ENCODE results near the gene TMCO1.
"Not testable (repeated sequence)": the region's sequence is repeated elsewhere in the genome, so short reads cannot be mapped to it uniquely, and the experiment has no call there.

Gene TMCO1

GRCh38 chr1:165748550-165748949 is 20.1 kb downstream of the TMCO1 start:
- no peaks in the 10 kb centered on the region for H3K27me3 ChIP-seq (ENCODE audit: control insufficient read depth in 1 of 2, insufficient read depth in 1 of 2, low read length in 2 of 2)
- H3K27ac ChIP-seq (ENCODE audit: low read length, poor library complexity, severe bottlenecking): no peak overlapping the region
- H3K4me3 ChIP-seq (ENCODE audit: insufficient read depth in 1 of 2, low read depth in 1 of 2, low read length in 2 of 2): no peak overlapping the region
- H3K18ac ChIP-seq (ENCODE audit: low read depth in 1 of 2, low read length in 2 of 2): no peak overlapping the region
- H2AFZ ChIP-seq (ENCODE audit: low read depth, low read length): no peak overlapping the region
- no peak overlapping the region for H4K91ac ChIP-seq (ENCODE audit: low read length)
- no peak overlapping the region for H3K9ac ChIP-seq (ENCODE audit: low read length)
- H3K23ac ChIP-seq (ENCODE audit: low read length in 2 of 2): no peak overlapping the region
- no peak overlapping the region for H2BK5ac ChIP-seq (ENCODE audit: low read depth, low read length, poor library complexity, severe bottlenecking)
- no peak overlapping the region for H3K4ac ChIP-seq (ENCODE audit: low read depth in 1 of 2, low read length in 2 of 2)
- H4K8ac ChIP-seq (ENCODE audit: low read length): no peak overlapping the region
- H3K4me2 ChIP-seq (ENCODE audit: low read length, poor library complexity, severe bottlenecking): no peak overlapping the region
- H3K9me3 ChIP-seq (ENCODE audit: control insufficient read depth, low read length): no peaks in the 10 kb centered on the region
- H3K79me1 ChIP-seq (replicated peaks; ENCODE audit: low read length, poor library complexity, severe bottlenecking): peaks cover 7% of the 10 kb centered on the region
- WGBS: 93% methylated on average over 1 of the region's 1 CpG
- no peak for DNase-seq
- no peak overlapping the region for H2BK120ac ChIP-seq (ENCODE audit: low read depth, low read length)
- no peak overlapping the region for H2BK12ac ChIP-seq (ENCODE audit: low read length in 2 of 2)
- no peak overlapping the region for H2AK5ac ChIP-seq (ENCODE audit: low read length, severe bottlenecking)
- H2BK15ac ChIP-seq (ENCODE audit: low read depth, poor library complexity, severe bottlenecking): no peak overlapping the region
- peaks cover 3% of the 10 kb centered on the region for H3K4me1 ChIP-seq (ENCODE audit: control insufficient read depth, insufficient read depth, low read depth, low read length)
- no peak overlapping the region for H3K14ac ChIP-seq (ENCODE audit: low read length in 2 of 2)
- peaks cover 18 to 51% of the 10 kb centered on the region in 2 experiments for H3K36me3 ChIP-seq (ENCODE audit: control insufficient read depth in 1 of 2, insufficient read depth in 2 of 2, low read depth in 1 of 2, low read length in 2 of 2)

- Histone ChIP-seq H3K23ac (ENCODE audit: low read length in 2 of 2) (no peak overlapping the region), H2BK120ac (ENCODE audit: low read depth, low read length) (no peak overlapping the region), H3K4me3 (ENCODE audit: insufficient read depth in 1 of 2, low read depth in 1 of 2, low read length in 2 of 2) (no peak overlapping the region), H2BK5ac (ENCODE audit: low read depth, low read length, poor library complexity, severe bottlenecking) (no peak overlapping the region), H3K36me3 (ENCODE audit: control insufficient read depth in 1 of 2, insufficient read depth in 2 of 2, low read depth in 1 of 2, low read length in 2 of 2) (peaks cover 12 to 51% of the 10 kb centered on the region in 2 experiments), H3K9me3 (ENCODE audit: control insufficient read depth, low read length) (no peaks in the 10 kb centered on the region), H2AK5ac (ENCODE audit: low read length, severe bottlenecking) (no peak overlapping the region), H3K4ac (ENCODE audit: low read depth in 1 of 2, low read length in 2 of 2) (no peak overlapping the region), H3K79me1 (replicated peaks; ENCODE audit: low read length, poor library complexity, severe bottlenecking) (peaks cover 7% of the 10 kb centered on the region), H4K91ac (ENCODE audit: low read length) (no peak overlapping the region), H3K14ac (ENCODE audit: low read length in 2 of 2) (no peak overlapping the region), H3K27ac (ENCODE audit: low read length, poor library complexity, severe bottlenecking) (no peak overlapping the region), H4K8ac (ENCODE audit: low read length) (no peak overlapping the region), H2BK15ac (ENCODE audit: low read depth, poor library complexity, severe bottlenecking) (no peak overlapping the region), H2BK12ac (ENCODE audit: low read length in 2 of 2) (no peak overlapping the region), H3K18ac (ENCODE audit: low read depth in 1 of 2, low read length in 2 of 2) (no peak overlapping the region), H3K4me2 (ENCODE audit: low read length, poor library complexity, severe bottlenecking) (no peak overlapping the region), H3K27me3 (ENCODE audit: control insufficient read depth in 1 of 2, insufficient read depth in 1 of 2, low read length in 2 of 2) (no peaks in the 10 kb centered on the region), H2AFZ (ENCODE audit: low read depth, low read length) (no peak overlapping the region), H3K9ac (ENCODE audit: low read length) (no peak overlapping the region), H3K4me1 (ENCODE audit: control insufficient read depth, insufficient read depth, low read depth, low read length) (peaks cover 3% of the 10 kb centered on the region)
- no peak for DNase-seq
- WGBS: 99% methylated on average over 6 of the region's 9 CpGs
These were observed 20.8 kb downstream of the TMCO1 start for GRCh38 chr1:165747632-165748447.

GRCh38 chr1:165744913-165745312 is 23.8 kb downstream of the TMCO1 start:
- H3K36me3 ChIP-seq (ENCODE audit: control insufficient read depth in 1 of 2, insufficient read depth in 2 of 2, low read depth in 1 of 2, low read length in 2 of 2): peaks cover 13 to 66% of the 10 kb centered on the region in 2 experiments

GRCh38 chr1:165742194-165742593 is 26.5 kb downstream of the TMCO1 start:
- Histone ChIP-seq H3K27ac (ENCODE audit: low read length, poor library complexity, severe bottlenecking) (no peak overlapping the region), H4K8ac (ENCODE audit: low read length) (no peak overlapping the region), H4K91ac (ENCODE audit: low read length) (no peak overlapping the region), H3K4me3 (ENCODE audit: insufficient read depth in 1 of 2, low read depth in 1 of 2, low read length in 2 of 2) (no peak overlapping the region), H3K4me1 (ENCODE audit: control insufficient read depth, insufficient read depth, low read depth, low read length) (no peaks in the 10 kb centered on the region), H3K9ac (ENCODE audit: low read length) (no peak overlapping the region), H3K4ac (ENCODE audit: low read depth in 1 of 2, low read length in 2 of 2) (no peak overlapping the region), H2BK120ac (ENCODE audit: low read depth, low read length) (no peak overlapping the region), H2AK5ac (ENCODE audit: low read length, severe bottlenecking) (no peak overlapping the region), H2BK5ac (ENCODE audit: low read depth, low read length, poor library complexity, severe bottlenecking) (no peak overlapping the region), H3K18ac (ENCODE audit: low read depth in 1 of 2, low read length in 2 of 2) (no peak overlapping the region), H2BK12ac (ENCODE audit: low read length in 2 of 2) (no peak overlapping the region), H2AFZ (ENCODE audit: low read depth, low read length) (no peak overlapping the region), H3K14ac (ENCODE audit: low read length in 2 of 2) (no peak overlapping the region), H3K79me1 (replicated peaks; ENCODE audit: low read length, poor library complexity, severe bottlenecking) (peaks cover 9% of the 10 kb centered on the region), H3K27me3 (ENCODE audit: control insufficient read depth in 1 of 2, insufficient read depth in 1 of 2, low read length in 2 of 2) (no peaks in the 10 kb centered on the region), H3K4me2 (ENCODE audit: low read length, poor library complexity, severe bottlenecking) (no peak overlapping the region), H2BK15ac (ENCODE audit: low read depth, poor library complexity, severe bottlenecking) (no peak overlapping the region), H3K23ac (ENCODE audit: low read length in 2 of 2) (no peak overlapping the region), H3K36me3 (ENCODE audit: control insufficient read depth in 1 of 2, insufficient read depth in 2 of 2, low read depth in 1 of 2, low read length in 2 of 2) (peaks cover 13 to 66% of the 10 kb centered on the region in 2 experiments), H3K9me3 (ENCODE audit: control insufficient read depth, low read length) (no peaks in the 10 kb centered on the region)
- no peak for DNase-seq
- WGBS: 97% methylated on average over 6 of the region's 8 CpGs

More at GRCh38 chr1:165744913-165745312, 23.8 kb downstream of the TMCO1 start:
- H3K18ac ChIP-seq (ENCODE audit: low read depth in 1 of 2, low read length in 2 of 2); H3K14ac ChIP-seq (ENCODE audit: low read length in 2 of 2); H3K4me3 ChIP-seq (ENCODE audit: insufficient read depth in 1 of 2, low read depth in 1 of 2, low read length in 2 of 2); H3K9ac ChIP-seq (ENCODE audit: low read length); H4K8ac ChIP-seq (ENCODE audit: low read length); H3K4ac ChIP-seq (ENCODE audit: low read depth in 1 of 2, low read length in 2 of 2); H2AK5ac ChIP-seq (ENCODE audit: low read length, severe bottlenecking); H2AFZ ChIP-seq (ENCODE audit: low read depth, low read length); H2BK5ac ChIP-seq (ENCODE audit: low read depth, low read length, poor library complexity, severe bottlenecking); H3K4me2 ChIP-seq (ENCODE audit: low read length, poor library complexity, severe bottlenecking); H4K91ac ChIP-seq (ENCODE audit: low read length); H2BK15ac ChIP-seq (ENCODE audit: low read depth, poor library complexity, severe bottlenecking); H2BK12ac ChIP-seq (ENCODE audit: low read length in 2 of 2); H3K27ac ChIP-seq (ENCODE audit: low read length, poor library complexity, severe bottlenecking); H3K27me3 ChIP-seq (ENCODE audit: control insufficient read depth in 1 of 2, insufficient read depth in 1 of 2, low read length in 2 of 2); H3K79me1 ChIP-seq (replicated peaks; ENCODE audit: low read length, poor library complexity, severe bottlenecking); H3K9me3 ChIP-seq (ENCODE audit: control insufficient read depth, low read length); H3K4me1 ChIP-seq (ENCODE audit: control insufficient read depth, insufficient read depth, low read depth, low read length); H3K23ac ChIP-seq (ENCODE audit: low read length in 2 of 2); DNase-seq; H2BK120ac ChIP-seq (ENCODE audit: low read depth, low read length): not testable (repeated sequence)
- WGBS: 100% methylated on average over 1 of the region's 1 CpG

Data from mesenchymal stem cell (in vitro differentiated cells and primary cell).